ENCODE measurements around the gene EFEMP1.

The EFEMP1 gene

GRCh38 chr2:55896633-55897032 lies 26.9 kb downstream of the EFEMP1 start:
- no peak for DNase-seq

- no peak for DNase-seq
These were observed 28.9 kb downstream of the EFEMP1 start for GRCh38 chr2:55894720-55895119.

- no peak for DNase-seq
These were observed 31.9 kb downstream of the EFEMP1 start for GRCh38 chr2:55891671-55892094.

GRCh38 chr2:55888936-55889335 lies 34.6 kb downstream of the EFEMP1 start:
- DNase-seq, result no peak

GRCh38 chr2:55887901-55888624 lies 35.5 kb downstream of the EFEMP1 start:
- peak; percentile 28 for DNase-seq

GRCh38 chr2:55887351-55887750 lies 36.2 kb downstream of the EFEMP1 start:
- DNase-seq, result no peak

- no peak for DNase-seq
These were observed 37.7 kb downstream of the EFEMP1 start for GRCh38 chr2:55885944-55886281.

GRCh38 chr2:55885127-55885943 lies 38.2 kb downstream of the EFEMP1 start:
- DNase-seq, result peak; percentile 63

GRCh38 chr2:55883829-55884228 lies 39.8 kb downstream of the EFEMP1 start:
- no peak for DNase-seq

- no peak for DNase-seq
These were observed 40.2 kb downstream of the EFEMP1 start for GRCh38 chr2:55883357-55883756.

- no peak for DNase-seq
These were observed 40.6 kb downstream of the EFEMP1 start for GRCh38 chr2:55882954-55883353.

- no peak for DNase-seq
These were observed 43.0 kb downstream of the EFEMP1 start for GRCh38 chr2:55880416-55881143.

- peak; percentile 15 for DNase-seq
These were observed 43.6 kb downstream of the EFEMP1 start for GRCh38 chr2:55879976-55880375.

GRCh38 chr2:55877087-55877436 lies 46.5 kb downstream of the EFEMP1 start:
- no peak for DNase-seq

- DNase-seq, result no peak
These were observed 47.0 kb downstream of the EFEMP1 start for GRCh38 chr2:55876429-55877086.

GRCh38 chr2:55875434-55876135 lies 48.0 kb downstream of the EFEMP1 start:
- DNase-seq, result no peak

- DNase-seq, result no peak
These were observed 49.2 kb downstream of the EFEMP1 start for GRCh38 chr2:55874338-55874737.

GRCh38 chr2:55871637-55872036 lies 51.9 kb downstream of the EFEMP1 start:
- DNase-seq, result peak; percentile 75

GRCh38 chr2:55869637-55870325 lies 53.8 kb downstream of the EFEMP1 start:
- DNase-seq, result no peak

GRCh38 chr2:55865096-55865835 lies 58.3 kb downstream of the EFEMP1 start:
- no peak for DNase-seq
